Spleen (tissue), 7 donors: Measurements from ENCODE around the gene CSMD2.

Experiments used
- POLR2AphosphoS5 ChIP-seq, 3 donors: sonication (generic); formaldehyde crosslinking; IDR thresholded peaks; one replicate each; pipeline ENCODE4 v1.5.1; 2017; ENCODE audit warnings: antibody characterized with exemption in 3 of 3
- TF ChIP-seq, protein P1 (sequence below), 11 experiments: fragments of 200-600 bp in 7 of 11; fragments of 450-650 bp in 4 of 11; sonication (generic) in 4 of 11; IDR thresholded peaks in 8 of 11; conservative IDR thresholded peaks in 3 of 11; 1 replicate in 7 of 11; 2 replicates in 4 of 11; pipeline versions ENCODE4 v1.4.0 to v1.8.0; 2016 to 2021; ENCODE audit warnings: antibody characterized with exemption in 11 of 11, inconsistent platforms in 4 of 11, mild to moderate bottlenecking in 1 of 11
- donor health status: DM: no; HTN: no; CAD: no; lungs with moderate emphysema.
- donor health status: DM: no; HTN: no; CAD: no.
- donor health status: DM: no; HTN: no; CAD: no.

DNA sequence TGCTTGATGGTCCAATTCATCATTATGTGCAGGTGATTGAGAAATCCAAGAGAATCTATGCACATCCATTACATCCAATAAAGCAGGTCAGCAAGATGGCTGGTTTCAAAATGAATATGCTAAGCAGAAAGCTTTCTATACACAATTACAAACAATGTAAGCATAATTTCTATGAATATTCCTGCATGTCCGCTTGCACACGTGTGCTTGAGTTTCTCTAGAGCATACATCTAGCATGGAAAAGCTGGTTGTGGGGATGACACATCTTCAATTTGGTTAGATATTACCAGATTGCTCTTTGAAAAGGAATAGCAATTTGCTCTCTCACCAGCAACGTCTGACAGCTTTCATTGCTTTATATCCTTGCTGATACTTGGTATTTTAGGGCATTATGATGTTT, 461.6 kb downstream of the CSMD2 start:
- TF ChIP-seq POLR2AphosphoS5 (IDR thresholded peaks at IDR 0.05) = no peak
- TF ChIP-seq, protein P1, sequence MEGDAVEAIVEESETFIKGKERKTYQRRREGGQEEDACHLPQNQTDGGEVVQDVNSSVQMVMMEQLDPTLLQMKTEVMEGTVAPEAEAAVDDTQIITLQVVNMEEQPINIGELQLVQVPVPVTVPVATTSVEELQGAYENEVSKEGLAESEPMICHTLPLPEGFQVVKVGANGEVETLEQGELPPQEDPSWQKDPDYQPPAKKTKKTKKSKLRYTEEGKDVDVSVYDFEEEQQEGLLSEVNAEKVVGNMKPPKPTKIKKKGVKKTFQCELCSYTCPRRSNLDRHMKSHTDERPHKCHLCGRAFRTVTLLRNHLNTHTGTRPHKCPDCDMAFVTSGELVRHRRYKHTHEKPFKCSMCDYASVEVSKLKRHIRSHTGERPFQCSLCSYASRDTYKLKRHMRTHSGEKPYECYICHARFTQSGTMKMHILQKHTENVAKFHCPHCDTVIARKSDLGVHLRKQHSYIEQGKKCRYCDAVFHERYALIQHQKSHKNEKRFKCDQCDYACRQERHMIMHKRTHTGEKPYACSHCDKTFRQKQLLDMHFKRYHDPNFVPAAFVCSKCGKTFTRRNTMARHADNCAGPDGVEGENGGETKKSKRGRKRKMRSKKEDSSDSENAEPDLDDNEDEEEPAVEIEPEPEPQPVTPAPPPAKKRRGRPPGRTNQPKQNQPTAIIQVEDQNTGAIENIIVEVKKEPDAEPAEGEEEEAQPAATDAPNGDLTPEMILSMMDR (IDR thresholded peaks at IDR 0.05 in 8 of 11, conservative IDR thresholded peaks at IDR 0.05 in 3 of 11) = no peak
